OCI-LY1 (cell line): Measurements from ENCODE around the gene CDC73.

Experiments
- H2AFZ ChIP-seq: fragments of 200-600 bp; sonication (generic), shearing (Covaris generic); 2 replicates; pipeline ENCODE4 v1.6.0; 2014; ENCODE audit warnings: antibody characterized with exemption, mild to moderate bottlenecking, low read length
- H3F3A ChIP-seq: fragments of 200-600 bp; sonication (generic), shearing (Covaris generic); 2 replicates; pipeline ENCODE4 v1.6.0; 2014; ENCODE audit warnings: mild to moderate bottlenecking, antibody characterized with exemption, low read length, moderate library complexity; ENCODE audit not compliant: insufficient read depth
- H3K27ac ChIP-seq: fragments of 200-600 bp; sonication (generic); 2 replicates; pipeline ENCODE4 v1.5.1; 2014; ENCODE audit warnings: low read length, mixed run types, mild to moderate bottlenecking, low read depth; ENCODE audit not compliant: poor library complexity, severe bottlenecking
- H3K27me3 ChIP-seq: fragments of 200-600 bp; sonication (generic); 2 replicates; pipeline ENCODE4 v1.6.0; 2014; ENCODE audit warnings: antibody characterized with exemption, mild to moderate bottlenecking, low read length, moderate library complexity; ENCODE audit not compliant: insufficient read depth
- H3K36me3 ChIP-seq: fragments of 200-600 bp; sonication (generic); 2 replicates; pipeline ENCODE4 v1.6.1; 2014; ENCODE audit warnings: mild to moderate bottlenecking, antibody characterized with exemption, low read length, moderate library complexity, mixed read lengths; ENCODE audit not compliant: insufficient read depth
- H3K4me1 ChIP-seq: fragments of 200-600 bp; sonication (generic); 2 replicates; pipeline ENCODE4 v1.5.1; 2014; ENCODE audit warnings: mild to moderate bottlenecking, low read length, moderate library complexity; ENCODE audit not compliant: insufficient read depth, severe bottlenecking
- H3K4me2 ChIP-seq: fragments of 200-600 bp; sonication (generic), shearing (Covaris generic); 2 replicates; pipeline ENCODE4 v1.6.1; 2014; ENCODE audit warnings: low read length
- H3K4me3 ChIP-seq: fragments of 200-600 bp; sonication (generic); 2 replicates; pipeline ENCODE4 v1.5.1; 2014; ENCODE audit warnings: low read length, low read depth, mild to moderate bottlenecking, mixed read lengths; ENCODE audit not compliant: poor library complexity, severe bottlenecking
- H3K79me2 ChIP-seq: fragments of 200-600 bp; shearing (Covaris generic); 2 replicates; pipeline ENCODE4 v1.6.1; 2016; ENCODE audit warnings: mixed run types, low read length, mixed read lengths; ENCODE audit not compliant: insufficient read depth
- H3K9ac ChIP-seq: fragments of 200-600 bp; sonication (generic), shearing (Covaris generic); 2 replicates; pipeline ENCODE4 v1.6.1; 2014; ENCODE audit warnings: mild to moderate bottlenecking, low read length, mixed read lengths
- H3K9me2 ChIP-seq: fragments of 200-600 bp; sonication (generic), shearing (Covaris generic); 2 replicates; pipeline ENCODE4 v1.6.1; 2014; ENCODE audit warnings: low read depth, mild to moderate bottlenecking, low read length, mixed read lengths
- H3K9me3 ChIP-seq: fragments of 200-600 bp; shearing (Covaris generic); 2 replicates; pipeline ENCODE4 v1.6.1; 2014; ENCODE audit warnings: low read length, mixed read lengths
- H4K20me1 ChIP-seq: fragments of 200-600 bp; sonication (generic), shearing (Covaris generic); 2 replicates; pipeline ENCODE4 v1.6.0; 2016; ENCODE audit warnings: mild to moderate bottlenecking, low read length; ENCODE audit not compliant: insufficient read depth
- EZH2 ChIP-seq: fragments of 200-600 bp; sonication (generic), shearing (Covaris generic); IDR thresholded peaks from 2 replicates; pipeline ENCODE4 v1.8.0; 2017; ENCODE audit warnings: borderline replicate concordance, mixed run types, mild to moderate bottlenecking, antibody characterized with exemption, low read length, moderate library complexity, mixed read lengths
- TF ChIP-seq, protein P1 (sequence below): fragments of 200-600 bp; sonication (generic), shearing (Covaris generic); IDR thresholded peaks from 2 replicates; pipeline ENCODE4 v1.5.1; 2017; ENCODE audit warnings: mild to moderate bottlenecking, antibody characterized with exemption, low read length, moderate library complexity, mixed read lengths

The CDC73 gene

DNA sequence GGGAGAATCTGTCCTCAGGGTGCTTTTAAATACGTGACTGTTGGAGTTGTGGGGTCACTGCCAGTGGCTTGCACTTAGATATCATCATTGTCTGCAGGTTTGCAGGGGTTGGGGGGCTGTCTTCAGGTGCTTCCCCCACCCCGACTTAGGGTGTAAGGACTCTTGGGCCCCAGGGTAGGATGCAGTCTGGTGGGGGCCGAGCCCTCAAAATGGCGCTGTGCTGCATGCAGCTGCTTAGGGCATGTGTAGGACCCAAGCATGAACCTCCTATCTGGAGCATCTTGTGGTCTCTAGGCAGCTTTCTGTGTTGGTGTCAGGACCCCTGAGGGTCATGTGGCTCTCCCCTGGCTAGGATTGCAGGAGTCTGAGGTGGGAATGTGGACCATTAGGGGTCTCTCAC is 120.2 kb downstream of the CDC73 start:
- Histone ChIP-seq H3K79me2 (no peaks in the 10 kb centered on the region), H3K27me3 (no peaks in the 10 kb centered on the region), H3K9ac (no peak overlapping the region), H3K9me2 (no peaks in the 10 kb centered on the region; the same call in 1 of the 2 replicates), H3K4me2 (no peak overlapping the region), H2AFZ (no peak overlapping the region), H3K4me3 (no peak overlapping the region), H3K9me3 (no peaks in the 10 kb centered on the region), H4K20me1 (no peaks in the 10 kb centered on the region), H3K4me1 (no peaks in the 10 kb centered on the region), H3K27ac (no peak overlapping the region), H3F3A (no peaks in the 10 kb centered on the region), H3K36me3 (peaks cover 26% of the 10 kb centered on the region)
- TF ChIP-seq EZH2 = no peak
- TF ChIP-seq, protein P1, sequence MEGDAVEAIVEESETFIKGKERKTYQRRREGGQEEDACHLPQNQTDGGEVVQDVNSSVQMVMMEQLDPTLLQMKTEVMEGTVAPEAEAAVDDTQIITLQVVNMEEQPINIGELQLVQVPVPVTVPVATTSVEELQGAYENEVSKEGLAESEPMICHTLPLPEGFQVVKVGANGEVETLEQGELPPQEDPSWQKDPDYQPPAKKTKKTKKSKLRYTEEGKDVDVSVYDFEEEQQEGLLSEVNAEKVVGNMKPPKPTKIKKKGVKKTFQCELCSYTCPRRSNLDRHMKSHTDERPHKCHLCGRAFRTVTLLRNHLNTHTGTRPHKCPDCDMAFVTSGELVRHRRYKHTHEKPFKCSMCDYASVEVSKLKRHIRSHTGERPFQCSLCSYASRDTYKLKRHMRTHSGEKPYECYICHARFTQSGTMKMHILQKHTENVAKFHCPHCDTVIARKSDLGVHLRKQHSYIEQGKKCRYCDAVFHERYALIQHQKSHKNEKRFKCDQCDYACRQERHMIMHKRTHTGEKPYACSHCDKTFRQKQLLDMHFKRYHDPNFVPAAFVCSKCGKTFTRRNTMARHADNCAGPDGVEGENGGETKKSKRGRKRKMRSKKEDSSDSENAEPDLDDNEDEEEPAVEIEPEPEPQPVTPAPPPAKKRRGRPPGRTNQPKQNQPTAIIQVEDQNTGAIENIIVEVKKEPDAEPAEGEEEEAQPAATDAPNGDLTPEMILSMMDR = no peak

DNA sequence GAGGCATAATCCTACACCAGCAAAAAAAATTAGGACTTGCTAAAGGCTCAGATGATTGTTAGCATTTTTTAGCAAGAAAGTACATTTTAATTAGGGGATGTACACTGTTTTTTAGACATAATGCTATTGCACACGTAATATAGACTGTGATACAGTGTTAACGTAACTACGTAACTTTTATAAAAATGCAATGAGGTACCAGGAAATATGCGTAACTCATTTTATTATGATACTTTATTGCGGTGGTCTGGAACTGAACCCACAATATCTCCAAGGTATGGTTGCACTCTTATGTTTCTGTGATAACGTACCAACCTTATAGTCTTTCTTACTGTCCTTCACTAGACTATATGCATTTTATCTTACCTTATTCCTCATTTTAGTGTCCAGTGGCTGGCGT is 127.4 kb downstream of the CDC73 start:
- no peaks in the 10 kb centered on the region for H3F3A ChIP-seq
- no peak overlapping the region for H3K4me2 ChIP-seq
- no peaks in the 10 kb centered on the region for H3K79me2 ChIP-seq
- H3K36me3 ChIP-seq = peaks cover 60% of the 10 kb centered on the region
- H3K4me1 ChIP-seq = no peaks in the 10 kb centered on the region
- no peak overlapping the region for H3K4me3 ChIP-seq
- H4K20me1 ChIP-seq = no peaks in the 10 kb centered on the region
- no peaks in the 10 kb centered on the region for H3K27me3 ChIP-seq
- TF ChIP-seq EZH2 = no peak
- no peak overlapping the region for H2AFZ ChIP-seq
- H3K9me2 ChIP-seq = no peaks in the 10 kb centered on the region; the same call in 1 of the 2 replicates
- peaks cover 6% of the 10 kb centered on the region; the same call in 1 of the 2 replicates for H3K9me3 ChIP-seq
- H3K9ac ChIP-seq = no peak overlapping the region
- H3K27ac ChIP-seq = no peak overlapping the region

DNA sequence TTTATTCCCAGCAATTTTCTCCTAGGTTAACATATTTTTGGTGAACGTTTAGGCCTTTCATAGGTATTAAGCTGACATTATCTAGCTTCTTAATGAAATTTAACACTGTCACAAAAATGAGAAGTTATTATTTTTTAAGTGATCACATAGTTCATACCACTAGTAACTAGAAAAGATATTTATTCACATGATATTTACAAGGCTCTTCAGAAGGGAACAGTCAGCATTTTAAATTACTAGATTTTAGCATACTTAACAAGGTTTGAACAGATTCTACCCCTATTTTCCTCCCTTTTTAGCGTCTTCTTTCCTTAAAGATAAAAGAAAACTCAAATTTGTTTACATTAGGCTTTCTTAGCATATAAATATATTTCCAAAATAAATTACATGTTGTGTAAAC is 130.1 kb downstream of the CDC73 start:
- H2AFZ ChIP-seq = no peak overlapping the region
- H3K4me1 ChIP-seq = no peaks in the 10 kb centered on the region
- H3K27me3 ChIP-seq = no peaks in the 10 kb centered on the region
- no peak overlapping the region for H3K27ac ChIP-seq
- peaks cover 50% of the 10 kb centered on the region for H3K36me3 ChIP-seq
- H3K9me2 ChIP-seq = no peaks in the 10 kb centered on the region
- peaks cover 6% of the 10 kb centered on the region; the same call in 1 of the 2 replicates for H3K9me3 ChIP-seq
- no peak overlapping the region for H3K4me2 ChIP-seq
- H3K79me2 ChIP-seq = no peaks in the 10 kb centered on the region
- no peaks in the 10 kb centered on the region for H4K20me1 ChIP-seq
- H3K9ac ChIP-seq = no peak overlapping the region
- H3K4me3 ChIP-seq = no peak overlapping the region
- H3F3A ChIP-seq = no peaks in the 10 kb centered on the region
- TF ChIP-seq EZH2 = no peak

DNA sequence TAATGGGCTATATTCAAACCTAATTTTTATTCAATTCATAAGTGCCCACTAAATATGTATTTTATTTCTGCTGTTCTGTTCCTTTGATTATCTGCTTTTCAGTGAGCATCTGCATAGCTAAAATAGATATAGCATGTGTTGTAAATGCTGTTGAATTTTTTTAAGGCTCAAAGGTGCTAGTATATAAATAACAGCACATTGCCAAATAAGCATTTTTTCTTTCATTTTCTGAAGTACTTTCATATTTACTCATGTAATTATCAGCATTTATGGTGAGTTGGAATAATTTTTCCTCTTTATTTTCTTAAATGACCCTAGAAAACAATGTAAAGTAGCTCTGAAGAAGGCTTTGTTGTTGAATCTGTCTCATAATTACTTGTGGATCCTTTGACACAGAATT is 134.2 kb downstream of the CDC73 start:
- no peak overlapping the region for H3K4me3 ChIP-seq
- no peaks in the 10 kb centered on the region for H3K27me3 ChIP-seq
- H3K9ac ChIP-seq = no peak overlapping the region
- H3K4me2 ChIP-seq = no peak overlapping the region
- H2AFZ ChIP-seq = no peak overlapping the region
- H3K79me2 ChIP-seq = no peaks in the 10 kb centered on the region
- TF ChIP-seq EZH2 = no peak
- TF ChIP-seq, protein P1 = no peak
- no peak overlapping the region for H3K27ac ChIP-seq
- H3K9me2 ChIP-seq = no peaks in the 10 kb centered on the region
- H3F3A ChIP-seq = no peaks in the 10 kb centered on the region
- H3K4me1 ChIP-seq = no peaks in the 10 kb centered on the region
- H3K9me3 ChIP-seq = no peaks in the 10 kb centered on the region
- peaks cover 11% of the 10 kb centered on the region; the same call in 1 of the 2 replicates for H3K36me3 ChIP-seq
- H4K20me1 ChIP-seq = no peaks in the 10 kb centered on the region
